HFF-Myc (cell line): ENCODE measurements around the gene HIBCH.

ENCODE experiments used
- DNase-seq: peaks from one replicate; pipeline ENCODE4 v3.0.0-alpha.2; 2011; ENCODE audit warnings: low read depth; ENCODE audit errors: extremely low read depth
- H3K4me3 ChIP-seq: replicated peaks from 2 replicates; pipeline ENCODE4 v1.5.1; 2011; ENCODE audit warnings: low read depth, mild to moderate bottlenecking, control low read depth, low read length
- TF ChIP-seq, protein P1 (sequence below): IDR thresholded peaks from 2 replicates; pipeline ENCODE4 v1.5.1; 2012; ENCODE audit warnings: mild to moderate bottlenecking, low read depth, low read length, control low read depth; ENCODE audit errors: missing control alignments

HIBCH gene, protein sequence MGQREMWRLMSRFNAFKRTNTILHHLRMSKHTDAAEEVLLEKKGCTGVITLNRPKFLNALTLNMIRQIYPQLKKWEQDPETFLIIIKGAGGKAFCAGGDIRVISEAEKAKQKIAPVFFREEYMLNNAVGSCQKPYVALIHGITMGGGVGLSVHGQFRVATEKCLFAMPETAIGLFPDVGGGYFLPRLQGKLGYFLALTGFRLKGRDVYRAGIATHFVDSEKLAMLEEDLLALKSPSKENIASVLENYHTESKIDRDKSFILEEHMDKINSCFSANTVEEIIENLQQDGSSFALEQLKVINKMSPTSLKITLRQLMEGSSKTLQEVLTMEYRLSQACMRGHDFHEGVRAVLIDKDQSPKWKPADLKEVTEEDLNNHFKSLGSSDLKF

DNA sequence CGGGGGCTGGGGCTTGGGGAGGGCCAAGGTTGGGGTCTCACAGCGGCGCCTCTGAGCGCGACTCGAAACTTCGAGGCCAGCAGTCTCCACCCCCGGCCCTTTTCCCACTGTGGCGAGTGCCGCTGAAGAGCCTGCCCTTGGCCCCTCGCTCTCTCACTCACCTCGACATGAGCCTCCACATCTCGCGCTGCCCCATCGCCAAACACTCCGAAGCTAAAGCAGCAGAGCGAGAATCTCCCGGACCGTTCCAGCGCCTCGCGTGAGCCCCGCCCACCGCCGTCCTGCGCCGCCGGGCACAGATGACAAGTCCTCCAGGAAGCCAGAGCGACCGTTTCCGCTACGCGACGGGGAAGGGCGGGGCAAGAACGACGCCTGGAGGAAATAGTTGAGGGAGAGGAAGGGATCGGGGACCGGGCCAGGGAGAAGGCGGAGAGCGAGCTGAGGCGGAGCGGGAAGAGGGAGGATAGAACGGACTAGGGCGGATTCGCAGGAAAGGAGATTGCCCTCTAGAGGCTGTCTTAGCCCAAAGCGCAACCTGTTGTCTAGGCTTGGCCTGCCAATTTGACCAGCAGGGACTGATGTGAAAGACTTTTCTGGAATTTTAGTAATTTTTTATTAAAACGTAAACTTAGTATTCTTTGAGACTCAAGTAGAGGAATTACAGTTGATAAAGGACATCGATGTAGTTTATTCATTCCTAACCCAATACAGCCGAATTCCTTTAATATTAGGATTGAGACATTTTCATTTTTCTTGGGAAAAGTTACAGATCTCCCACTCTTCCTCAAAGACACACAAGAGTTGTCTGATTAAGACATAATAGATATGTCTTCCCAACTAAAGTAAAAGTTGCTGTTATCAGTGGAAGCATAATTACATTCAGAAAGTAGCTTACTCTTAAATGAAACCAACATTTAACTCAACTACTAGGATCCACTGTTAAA lies at the start of gene HIBCH:
Gene HIBCH, minus strand, starts transcription at position 272 of the 944 bp plus-strand sequence. Its CDS starts 76 bp downstream, at position 196.
- DNase-seq, result peak; percentile 97
- peak within 1 kb of the TSS; percentile 60 for H3K4me3 ChIP-seq
- TF ChIP-seq, protein P1, sequence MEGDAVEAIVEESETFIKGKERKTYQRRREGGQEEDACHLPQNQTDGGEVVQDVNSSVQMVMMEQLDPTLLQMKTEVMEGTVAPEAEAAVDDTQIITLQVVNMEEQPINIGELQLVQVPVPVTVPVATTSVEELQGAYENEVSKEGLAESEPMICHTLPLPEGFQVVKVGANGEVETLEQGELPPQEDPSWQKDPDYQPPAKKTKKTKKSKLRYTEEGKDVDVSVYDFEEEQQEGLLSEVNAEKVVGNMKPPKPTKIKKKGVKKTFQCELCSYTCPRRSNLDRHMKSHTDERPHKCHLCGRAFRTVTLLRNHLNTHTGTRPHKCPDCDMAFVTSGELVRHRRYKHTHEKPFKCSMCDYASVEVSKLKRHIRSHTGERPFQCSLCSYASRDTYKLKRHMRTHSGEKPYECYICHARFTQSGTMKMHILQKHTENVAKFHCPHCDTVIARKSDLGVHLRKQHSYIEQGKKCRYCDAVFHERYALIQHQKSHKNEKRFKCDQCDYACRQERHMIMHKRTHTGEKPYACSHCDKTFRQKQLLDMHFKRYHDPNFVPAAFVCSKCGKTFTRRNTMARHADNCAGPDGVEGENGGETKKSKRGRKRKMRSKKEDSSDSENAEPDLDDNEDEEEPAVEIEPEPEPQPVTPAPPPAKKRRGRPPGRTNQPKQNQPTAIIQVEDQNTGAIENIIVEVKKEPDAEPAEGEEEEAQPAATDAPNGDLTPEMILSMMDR, result peak; percentile 89

DNA sequence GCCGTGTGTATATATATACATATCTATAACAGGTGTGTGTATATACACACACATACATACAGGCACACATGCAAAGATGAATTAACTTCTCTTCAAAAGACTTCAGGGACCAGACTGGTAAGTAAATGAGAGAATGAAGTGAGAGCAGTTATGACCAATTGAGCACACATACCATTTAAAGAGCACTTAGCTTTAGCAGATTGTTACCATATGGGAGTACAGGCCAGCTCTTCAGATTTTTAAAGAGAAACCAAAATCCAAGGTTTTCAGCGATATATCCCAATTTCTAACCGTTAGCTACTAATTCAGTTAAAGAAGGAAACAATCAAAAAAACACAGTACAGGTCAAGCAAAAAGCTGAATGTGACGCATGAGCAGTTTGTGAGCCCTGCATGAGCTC lies 47.5 kb upstream of the HIBCH start:
- H3K4me3 ChIP-seq, result no peak overlapping the region
- TF ChIP-seq, protein P1, result no peak
- DNase-seq, result no peak

DNA sequence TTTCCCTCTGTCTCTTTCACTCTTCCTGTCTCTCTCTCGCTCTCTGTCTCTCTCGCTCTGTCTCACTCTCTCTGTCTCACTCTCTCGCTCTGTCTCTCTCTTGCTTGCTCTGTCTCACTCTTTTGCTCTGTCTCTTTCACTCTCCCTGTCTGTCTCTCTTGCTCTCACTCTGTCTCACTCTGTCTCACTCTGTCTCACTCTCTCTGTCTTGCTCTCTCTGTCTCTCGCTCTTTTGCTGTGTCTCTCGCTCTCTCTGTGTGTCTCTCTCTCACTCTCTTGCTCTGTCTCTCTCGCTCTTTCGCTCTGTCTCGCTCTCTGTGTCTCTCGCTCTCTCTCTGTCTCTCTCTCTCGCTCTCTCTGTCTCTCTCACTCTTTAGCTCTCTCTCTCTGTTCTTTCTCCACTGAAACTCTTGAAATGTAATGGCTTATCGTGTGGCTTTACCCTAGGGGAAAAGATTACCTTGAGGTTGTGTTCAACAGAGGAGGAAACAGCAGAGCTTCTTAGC lies 46.7 kb upstream of the HIBCH start:
- no peak overlapping the region for H3K4me3 ChIP-seq
- TF ChIP-seq, protein P1, result no peak
- DNase-seq, result no peak

DNA sequence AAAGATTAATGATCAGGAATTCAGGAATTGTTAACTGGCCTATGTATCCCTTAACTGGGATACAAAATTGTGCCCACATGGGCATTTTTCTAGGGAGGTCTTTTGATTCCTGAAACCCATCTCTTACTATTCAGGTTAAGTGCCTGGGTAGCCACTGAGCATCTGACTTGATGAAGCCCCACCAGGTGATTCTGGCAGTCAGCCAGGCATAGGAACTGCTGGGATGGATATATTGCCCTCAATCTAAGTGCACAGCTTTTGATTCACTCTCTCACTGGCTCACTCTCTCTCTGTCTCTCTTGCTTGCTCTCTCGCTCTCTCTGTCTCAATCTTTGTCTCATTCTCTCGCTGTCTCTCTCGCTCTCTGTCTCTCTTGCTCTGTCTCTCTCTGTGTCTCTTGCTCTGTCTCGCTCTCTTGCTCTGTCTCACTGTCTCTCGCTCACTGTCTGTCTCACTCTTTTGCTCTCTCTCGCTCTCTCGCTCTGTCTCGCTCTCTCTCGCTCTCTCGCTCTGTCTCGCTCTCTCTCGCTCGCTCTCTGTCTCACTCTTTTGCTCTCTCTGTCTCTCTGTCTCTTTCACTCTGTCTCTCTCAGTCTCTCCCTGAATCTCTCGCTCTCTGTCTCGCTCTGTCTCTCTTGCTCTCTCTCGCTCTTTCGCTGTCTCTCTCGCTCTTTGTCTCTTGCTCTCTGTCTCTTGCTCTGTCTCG lies 46.0 kb upstream of the HIBCH start:
- DNase-seq, result no peak
- H3K4me3 ChIP-seq, result no peak overlapping the region
- TF ChIP-seq, protein P1, result no peak

DNA sequence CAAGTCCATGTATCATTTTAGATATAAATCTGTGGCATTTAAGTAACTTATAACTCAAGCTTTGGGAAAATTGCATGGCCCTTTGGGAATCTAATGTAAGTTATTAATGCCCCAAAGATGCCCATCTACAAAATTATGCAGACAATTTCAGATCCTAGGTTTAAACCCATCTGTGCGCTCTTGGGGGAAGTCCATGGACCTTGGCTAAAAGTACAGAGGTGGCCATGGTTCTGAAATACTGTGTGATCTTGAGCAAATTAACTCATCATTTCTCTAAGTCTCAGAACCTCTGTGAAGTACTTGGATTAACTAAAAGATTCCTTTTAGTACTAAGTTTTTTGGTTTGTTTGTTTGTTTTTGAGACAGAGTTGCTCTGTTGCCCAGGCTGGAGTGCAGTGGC lies 43.3 kb upstream of the HIBCH start:
- DNase-seq, result no peak
- no peak overlapping the region for H3K4me3 ChIP-seq
- TF ChIP-seq, protein P1, result no peak

DNA sequence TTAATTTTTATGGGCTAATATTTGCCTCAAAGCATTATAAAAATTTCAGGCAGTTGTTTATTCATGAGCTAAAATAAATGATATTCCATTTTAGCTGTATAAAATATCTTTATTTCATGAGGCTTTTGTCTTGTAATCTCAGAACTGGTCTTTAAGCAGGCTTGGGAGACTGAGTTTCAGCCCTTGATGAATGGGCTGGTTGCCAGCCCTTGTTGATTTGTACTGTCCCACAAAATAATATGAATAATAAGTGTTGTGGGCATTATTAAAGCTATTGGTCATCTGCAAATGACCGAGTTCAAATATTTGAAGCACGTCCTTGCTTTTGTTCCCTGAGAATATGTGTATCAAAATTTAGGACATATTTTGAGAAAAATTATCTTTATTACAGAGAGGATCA lies 41.9 kb upstream of the HIBCH start:
- H3K4me3 ChIP-seq, result no peak overlapping the region
- DNase-seq, result no peak
- TF ChIP-seq, protein P1, result no peak
